A549 treated with AZD2906 at 1 μM for 4 hours (cell line): ENCODE measurements around the gene CASP12. TPM values are rescaled to one million over a fixed set of nuclear protein-coding genes. Genes with fewer than 3 reads are reported as not detected.

Experiments
- total RNA-seq: library from RNA; stranded (reverse); fragments of 200-300 nt; extraction: Qiagen RNA extraction; gene quantifications from 5 replicates; pipeline ENCODE4 v1.2.3, GENCODE V29; 2022

The CASP12 gene
- total RNA-seq: not detected in 5 replicates

DNA sequence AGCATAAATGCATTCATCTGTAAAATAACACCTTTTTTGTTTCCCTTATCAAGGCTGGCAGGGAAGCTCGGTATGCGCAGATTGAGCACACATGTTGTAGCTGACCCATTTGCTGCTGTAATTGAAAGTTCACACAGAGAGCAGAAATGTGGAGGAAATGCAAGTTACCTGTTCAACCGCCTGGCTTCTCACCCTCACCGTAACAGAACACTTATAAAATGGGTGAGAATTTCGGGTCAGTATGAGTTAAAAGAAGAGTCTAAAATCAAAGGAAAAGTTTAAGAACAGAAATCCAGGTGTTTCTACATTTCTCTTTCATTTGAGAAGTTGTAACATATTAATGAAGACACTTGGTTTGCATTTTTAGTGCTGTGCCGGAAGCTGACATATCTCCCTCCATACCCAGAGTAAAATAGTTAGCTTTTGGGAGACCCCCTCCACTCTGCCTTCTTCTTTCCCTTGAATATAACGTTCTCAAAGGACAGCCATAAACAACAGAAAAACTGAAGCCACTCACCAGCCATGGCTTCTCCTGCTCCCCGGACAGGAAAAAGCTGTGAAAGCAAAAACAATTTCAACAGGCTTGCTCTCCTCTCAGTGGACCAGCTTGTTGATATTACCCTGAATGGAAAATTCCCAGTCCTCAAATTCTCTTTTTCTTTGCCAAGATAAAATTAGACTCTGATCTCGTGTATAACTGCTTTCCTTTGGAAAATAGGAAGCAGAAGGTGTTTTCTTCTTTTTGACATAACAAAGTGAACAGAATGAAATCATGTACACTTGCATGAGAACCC lies at the start of gene CASP12:
Gene CASP12 (minus strand): TSS at position 570 of the 794 bp plus-strand sequence.

Other genes with a start within 250 kb of the CASP12 start
- gene CASP4, start 70.1 kb upstream of the CASP12 start, total RNA-seq: 4.2 to 5.5 TPM (median 4.3 TPM) in 5 replicates
- not detected in 5 replicates for gene CASP5, start 124.7 kb upstream of the CASP12 start, total RNA-seq
- 0.15 to 0.17 TPM (median 0.17 TPM) in 3 of 5 replicates, not detected in the others for gene CASP1, start 136.7 kb upstream of the CASP12 start, total RNA-seq
- gene CARD16, start 146.9 kb upstream of the CASP12 start, total RNA-seq: 0.17 to 0.20 TPM in 2 of 5 replicates, not detected in the others
- not detected in 5 replicates for gene CARD18, start 241.3 kb upstream of the CASP12 start, total RNA-seq